Liver (tissue), 9 donors: ENCODE results near the gene NEAT1. TPM values are rescaled to one million over a fixed set of nuclear protein-coding genes. Genes with fewer than 3 reads are reported as not detected.
A peak's percentile ranks its signal among the peaks of the same experiment; 100 is the strongest.

ENCODE experiments used
- DNase-seq: peaks from one replicate; pipeline ENCODE4 v3.0.0-alpha.2; 2017; ENCODE audit warnings: low spot score
- H3K27ac ChIP-seq, 2 donors: one replicate each; pipeline ENCODE4 v1.7.0; 2013; ENCODE audit warnings: inconsistent platforms in 2 of 2, low read length in 2 of 2, control low read depth in 1 of 2, low read depth in 1 of 2, mild to moderate bottlenecking in 1 of 2
- H3K27me3 ChIP-seq, 4 donors: one replicate each; pipeline versions ENCODE4 v1.6.1 to v1.7.0; 2013; ENCODE audit warnings: low read length in 3 of 4, inconsistent platforms in 1 of 4, mild to moderate bottlenecking in 1 of 4, moderate library complexity in 1 of 4; ENCODE audit not compliant: control insufficient read depth in 4 of 4, insufficient read depth in 4 of 4
- H3K36me3 ChIP-seq, 4 donors: one replicate each; pipeline versions ENCODE4 v1.6.1 to v1.7.0; 2013; ENCODE audit warnings: low read length in 3 of 4, mild to moderate bottlenecking in 3 of 4, low read depth in 1 of 4, moderate library complexity in 1 of 4; ENCODE audit not compliant: control insufficient read depth in 4 of 4, insufficient read depth in 3 of 4
- H3K4me1 ChIP-seq, 4 donors: one replicate each; pipeline versions ENCODE4 v1.6.1 to v1.7.0; 2013; ENCODE audit warnings: low read length in 3 of 4, mild to moderate bottlenecking in 3 of 4, moderate library complexity in 1 of 4; ENCODE audit not compliant: control insufficient read depth in 4 of 4, insufficient read depth in 4 of 4
- H3K4me3 ChIP-seq, 3 donors: one replicate each; pipeline versions ENCODE4 v1.6.1 to v1.7.0; 2013; ENCODE audit warnings: low read length in 3 of 3, control low read depth in 1 of 3, low read depth in 1 of 3, mild to moderate bottlenecking in 1 of 3
- H3K9ac ChIP-seq, 2 donors: one replicate each; pipeline ENCODE4 v1.7.0; 2013; ENCODE audit warnings: low read length in 2 of 2, mild to moderate bottlenecking in 2 of 2, moderate library complexity in 2 of 2, control low read depth in 1 of 2, low read depth in 1 of 2
- H3K9me3 ChIP-seq, 4 donors: one replicate each; pipeline versions ENCODE4 v1.6.1 to v1.7.0; 2013; ENCODE audit warnings: low read length in 3 of 4; ENCODE audit not compliant: control insufficient read depth in 4 of 4
- EGR1 ChIP-seq, 2 donors: IDR thresholded peaks; 2 replicates each; pipeline ENCODE4 v1.6.1; 2016 to 2018; ENCODE audit warnings: antibody characterized with exemption in 2 of 2, low read depth in 2 of 2
- FOXA1 ChIP-seq: IDR thresholded peaks from 2 replicates; pipeline ENCODE4 v1.6.1; 2016; ENCODE audit warnings: antibody characterized with exemption
- FOXA2 ChIP-seq: IDR thresholded peaks from 2 replicates; pipeline ENCODE4 v1.6.1; 2016; ENCODE audit warnings: antibody characterized with exemption
- GABPA ChIP-seq, 2 donors: IDR thresholded peaks in 1 of 2; conservative IDR thresholded peaks in 1 of 2; 2 replicates each; pipeline ENCODE4 v1.6.1; 2016; ENCODE audit warnings: antibody characterized with exemption in 2 of 2, mild to moderate bottlenecking in 1 of 2, moderate library complexity in 1 of 2
- HNF4A ChIP-seq, 2 donors: conservative IDR thresholded peaks; 2 replicates each; pipeline ENCODE4 v1.6.1; 2016; ENCODE audit warnings: antibody characterized with exemption in 2 of 2, mild to moderate bottlenecking in 2 of 2
- JUND ChIP-seq, 2 donors: IDR thresholded peaks; 2 replicates each; pipeline ENCODE4 v1.6.1; 2016; ENCODE audit warnings: antibody characterized with exemption in 2 of 2
- NR2F2 ChIP-seq: IDR thresholded peaks from 2 replicates; pipeline ENCODE4 v1.6.1; 2016; ENCODE audit warnings: antibody characterized with exemption
- RAD21 ChIP-seq, 2 donors: IDR thresholded peaks; 2 replicates each; pipeline ENCODE4 v1.6.1; 2016; ENCODE audit warnings: antibody characterized with exemption in 2 of 2, mild to moderate bottlenecking in 2 of 2
- RXRA ChIP-seq, 2 donors: IDR thresholded peaks; 2 replicates each; pipeline ENCODE4 v1.6.1; 2017 to 2018; ENCODE audit warnings: antibody characterized with exemption in 2 of 2, mild to moderate bottlenecking in 1 of 2
- SP1 ChIP-seq: IDR thresholded peaks from 2 replicates; pipeline ENCODE4 v1.6.1; 2018; ENCODE audit warnings: antibody characterized with exemption, mild to moderate bottlenecking
- TAF1 ChIP-seq: conservative IDR thresholded peaks from 2 replicates; pipeline ENCODE4 v1.6.1; 2016; ENCODE audit warnings: antibody characterized with exemption, mild to moderate bottlenecking
- YY1 ChIP-seq: IDR thresholded peaks from 2 replicates; pipeline ENCODE4 v1.6.1; 2016; ENCODE audit warnings: antibody characterized with exemption, mild to moderate bottlenecking
- WGBS: extraction: QIAGEN DNeasy Blood & Tissue Kit; methylation state at CpG from one replicate; pipeline ENCODE4 v1.1.7; 2013; 5-methylcytosine and 5-hydroxymethylcytosine counted together
- polyA plus RNA-seq, 2 donors: library from polyadenylated mRNA; stranded (reverse) in 1 of 2; unstranded in 1 of 2; fragments of 200-250 nt in 1 of 2; fragments of >200 nt in 1 of 2; fragmentation: Nextera tagmentation in 1 of 2; extraction: Ambion mirVana in 1 of 2; gene quantifications; one replicate each; pipeline versions ENCODE4 v1.2.1 to v1.2.3, GENCODE V29; 2013 to 2015
- total RNA-seq, 2 donors: library from RNA; depleted of rRNA; stranded (reverse); fragments of >200 nt; gene quantifications; one replicate each; pipeline ENCODE4 v1.2.3, GENCODE V29; 2014
- TF ChIP-seq, protein P1 (sequence below): IDR thresholded peaks from 2 replicates; pipeline ENCODE4 v1.6.1; 2016; ENCODE audit warnings: antibody characterized with exemption
- TF ChIP-seq, protein P2 (sequence below): IDR thresholded peaks from 2 replicates; pipeline ENCODE4 v1.6.1; 2016; ENCODE audit warnings: antibody characterized with exemption
- TF ChIP-seq, protein P3 (sequence below): IDR thresholded peaks from 2 replicates; pipeline ENCODE4 v1.6.1; 2016; ENCODE audit warnings: antibody characterized with exemption, mild to moderate bottlenecking
- TF ChIP-seq, protein P4 (sequence below): IDR thresholded peaks from 2 replicates; pipeline ENCODE4 v1.6.1; 2016; ENCODE audit warnings: antibody characterized with exemption
- donor health status: healthy.
- donor health status: healthy.
- donor health status: healthy.
- donor health status: healthy.
- donor health status: healthy.

NEAT1 gene
- total and polyA plus RNA-seq, 4 donors, result 29.6 to 1,968 (median 80.8) TPM

DNA sequence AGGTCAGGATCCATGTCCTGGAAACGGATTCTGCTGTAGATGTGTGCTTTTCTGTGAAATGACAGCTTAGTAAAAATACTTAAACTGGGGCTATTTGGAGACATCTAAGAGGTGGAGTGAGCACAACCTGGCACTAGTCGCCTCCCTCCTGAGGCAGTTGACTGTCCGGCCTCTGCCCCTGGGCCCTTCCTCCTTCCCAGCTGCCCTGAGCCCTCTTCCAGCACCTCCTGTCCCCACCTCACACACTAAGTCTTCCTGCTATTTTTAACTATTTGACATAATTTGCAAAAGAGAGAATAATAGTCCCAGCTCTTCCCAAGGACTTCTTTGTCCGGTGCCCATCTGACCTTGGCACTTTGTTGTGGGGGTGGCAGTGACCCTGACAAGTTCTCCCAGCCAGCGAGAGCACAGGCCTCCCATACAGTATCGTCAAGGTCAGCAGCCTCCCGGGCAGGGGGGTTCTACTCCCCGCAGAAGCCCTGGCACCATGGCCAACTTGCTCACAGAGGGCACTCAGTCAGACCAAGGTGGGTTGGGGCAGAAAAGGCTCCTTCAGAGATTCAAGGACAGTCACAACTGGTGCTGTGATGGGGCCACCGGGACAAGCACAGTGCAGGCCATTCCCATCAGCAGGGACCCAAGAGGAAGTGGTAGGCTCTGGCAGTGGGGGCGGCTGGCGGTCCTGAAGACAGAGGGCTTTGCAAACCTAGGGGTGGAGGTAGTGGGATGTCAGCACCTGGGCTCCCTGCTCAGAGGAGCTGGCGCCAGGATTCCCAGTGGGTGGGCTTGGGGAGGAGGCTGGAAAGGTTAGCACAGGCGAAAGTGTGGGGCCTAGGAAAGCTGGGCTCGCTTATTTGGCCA is 5.5 kb upstream of the NEAT1 start:
- Histone ChIP-seq H3K9me3 (no peaks in the 10 kb centered on the region), H3K4me1 (peaks cover 11 to 39% (median 23%) of the 10 kb centered on the region in 4 donors), H3K27ac (peak overlapping the region; percentile 99 to 100), H3K4me3 (peak overlapping the region; percentile 3 to 29 (median 9)), H3K36me3 (peaks cover 0 to 4% (median 0%) of the 10 kb centered on the region in 4 donors), H3K9ac (peak overlapping the region; percentile 62 to 99), H3K27me3 (no peaks in the 10 kb centered on the region)
- TF ChIP-seq RAD21 (IDR thresholded peaks at IDR 0.05), result no peak
- peak in 1 of 2 donors; percentile 7 for TF ChIP-seq EGR1 (IDR thresholded peaks at IDR 0.05; ENCODE audit: low read depth in 2 of 2)
- TF ChIP-seq YY1, result peak; percentile 9
- peak in 1 of 2 donors; percentile 9 for TF ChIP-seq HNF4A (conservative IDR thresholded peaks at IDR 0.05)
- TF ChIP-seq RXRA (IDR thresholded peaks at IDR 0.05), result peak; percentile 30 to 31
- DNase-seq, result peak; percentile 55
- 21% methylated on average over 14 of the region's 14 CpGs for WGBS

DNA sequence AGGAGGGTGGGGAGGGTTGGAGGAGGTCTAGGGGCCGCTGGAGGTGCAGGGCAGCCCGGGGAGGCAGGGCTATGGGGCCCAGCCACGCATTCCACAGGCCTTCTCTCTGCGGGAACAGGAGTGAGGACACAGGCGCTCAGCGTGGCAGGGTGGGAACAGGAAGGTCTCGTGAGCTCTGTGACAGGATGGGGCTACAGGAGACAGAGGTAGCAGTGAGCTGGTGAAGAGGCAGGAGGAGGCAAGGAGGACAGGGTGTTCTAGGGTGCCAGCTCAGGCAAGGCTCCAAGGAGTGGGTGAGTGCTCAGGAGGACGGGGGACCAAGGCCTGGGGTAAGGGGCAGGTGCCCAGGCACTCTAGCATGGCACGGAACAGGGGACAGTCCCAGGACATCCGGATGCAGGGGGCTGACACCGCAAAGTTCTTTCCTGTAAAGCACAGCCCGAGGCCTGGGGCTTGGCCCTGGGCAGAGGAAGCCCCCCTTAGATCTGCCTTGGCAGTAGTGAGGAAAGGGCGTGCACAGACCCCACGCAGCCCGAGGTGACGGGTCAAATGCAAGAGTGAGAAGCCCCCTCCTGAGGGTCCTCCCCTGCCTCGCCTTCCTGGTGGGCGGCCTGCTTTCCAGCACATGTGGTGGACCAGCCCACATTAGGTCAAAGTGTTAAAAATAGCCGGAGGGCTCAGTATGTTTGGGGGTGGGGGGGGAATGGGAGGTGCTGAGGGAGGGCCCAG is 4.7 kb upstream of the NEAT1 start:
- H3K36me3 ChIP-seq, result peaks cover 0 to 4% (median 0%) of the 10 kb centered on the region in 4 donors
- peak overlapping the region; percentile 62 to 99 for H3K9ac ChIP-seq
- TF ChIP-seq YY1, result no peak
- no peak for TF ChIP-seq RAD21 (IDR thresholded peaks at IDR 0.05)
- no peak for TF ChIP-seq EGR1 (IDR thresholded peaks at IDR 0.05; ENCODE audit: low read depth in 2 of 2)
- no peak for TF ChIP-seq GABPA (IDR thresholded peaks at IDR 0.05 in 1 of 2, conservative IDR thresholded peaks at IDR 0.05 in 1 of 2)
- TF ChIP-seq, protein P1, sequence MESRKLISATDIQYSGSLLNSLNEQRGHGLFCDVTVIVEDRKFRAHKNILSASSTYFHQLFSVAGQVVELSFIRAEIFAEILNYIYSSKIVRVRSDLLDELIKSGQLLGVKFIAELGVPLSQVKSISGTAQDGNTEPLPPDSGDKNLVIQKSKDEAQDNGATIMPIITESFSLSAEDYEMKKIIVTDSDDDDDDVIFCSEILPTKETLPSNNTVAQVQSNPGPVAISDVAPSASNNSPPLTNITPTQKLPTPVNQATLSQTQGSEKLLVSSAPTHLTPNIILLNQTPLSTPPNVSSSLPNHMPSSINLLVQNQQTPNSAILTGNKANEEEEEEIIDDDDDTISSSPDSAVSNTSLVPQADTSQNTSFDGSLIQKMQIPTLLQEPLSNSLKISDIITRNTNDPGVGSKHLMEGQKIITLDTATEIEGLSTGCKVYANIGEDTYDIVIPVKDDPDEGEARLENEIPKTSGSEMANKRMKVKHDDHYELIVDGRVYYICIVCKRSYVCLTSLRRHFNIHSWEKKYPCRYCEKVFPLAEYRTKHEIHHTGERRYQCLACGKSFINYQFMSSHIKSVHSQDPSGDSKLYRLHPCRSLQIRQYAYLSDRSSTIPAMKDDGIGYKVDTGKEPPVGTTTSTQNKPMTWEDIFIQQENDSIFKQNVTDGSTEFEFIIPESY, result no peak
- TF ChIP-seq SP1, result peak; percentile 30
- no peak for TF ChIP-seq HNF4A (conservative IDR thresholded peaks at IDR 0.05)
- TF ChIP-seq FOXA2, result no peak
- 13% methylated on average over 19 of the region's 19 CpGs for WGBS
- peak overlapping the region; percentile 2 to 51 (median 29) for H3K4me3 ChIP-seq
- peak; percentile 60 for DNase-seq
- peak overlapping the region; percentile 99 to 100 for H3K27ac ChIP-seq
- no peaks in the 10 kb centered on the region for H3K27me3 ChIP-seq
- H3K4me1 ChIP-seq, result peaks cover 11 to 39% (median 23%) of the 10 kb centered on the region in 4 donors
- H3K9me3 ChIP-seq, result no peaks in the 10 kb centered on the region

DNA sequence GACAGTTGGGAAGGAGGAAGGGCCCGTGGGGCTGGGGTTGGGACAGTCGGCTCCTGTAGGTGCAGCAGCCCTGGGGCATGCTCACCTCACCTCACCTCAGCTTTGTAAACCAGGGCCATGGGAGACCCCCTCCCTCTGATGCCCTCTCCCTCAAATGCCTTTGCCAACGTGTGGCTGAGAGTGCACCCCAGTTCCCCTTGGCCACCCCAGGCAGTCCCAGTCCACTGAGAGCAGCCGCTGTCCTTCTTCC is 4.2 kb upstream of the NEAT1 start:
- peaks cover 11 to 39% (median 23%) of the 10 kb centered on the region in 4 donors for H3K4me1 ChIP-seq
- H3K9me3 ChIP-seq, result no peaks in the 10 kb centered on the region
- peak overlapping the region; percentile 99 to 100 for H3K27ac ChIP-seq
- H3K27me3 ChIP-seq, result no peaks in the 10 kb centered on the region
- H3K9ac ChIP-seq, result peak overlapping the region; percentile 98 to 99
- H3K36me3 ChIP-seq, result peaks cover 0 to 2% (median 0%) of the 10 kb centered on the region in 4 donors
- 2% methylated on average over 4 of the region's 4 CpGs for WGBS
- no peak for DNase-seq
- peak overlapping the region in 2 of 3 donors; percentile 10 to 31 for H3K4me3 ChIP-seq
- no peak for TF ChIP-seq RXRA (IDR thresholded peaks at IDR 0.05)
- TF ChIP-seq, protein P2, sequence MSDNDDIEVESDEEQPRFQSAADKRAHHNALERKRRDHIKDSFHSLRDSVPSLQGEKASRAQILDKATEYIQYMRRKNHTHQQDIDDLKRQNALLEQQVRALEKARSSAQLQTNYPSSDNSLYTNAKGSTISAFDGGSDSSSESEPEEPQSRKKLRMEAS, result no peak
- no peak for TF ChIP-seq FOXA2
- TF ChIP-seq, protein P1, result no peak
- no peak for TF ChIP-seq RAD21 (IDR thresholded peaks at IDR 0.05)
- TF ChIP-seq TAF1, result no peak
- TF ChIP-seq, protein P3, sequence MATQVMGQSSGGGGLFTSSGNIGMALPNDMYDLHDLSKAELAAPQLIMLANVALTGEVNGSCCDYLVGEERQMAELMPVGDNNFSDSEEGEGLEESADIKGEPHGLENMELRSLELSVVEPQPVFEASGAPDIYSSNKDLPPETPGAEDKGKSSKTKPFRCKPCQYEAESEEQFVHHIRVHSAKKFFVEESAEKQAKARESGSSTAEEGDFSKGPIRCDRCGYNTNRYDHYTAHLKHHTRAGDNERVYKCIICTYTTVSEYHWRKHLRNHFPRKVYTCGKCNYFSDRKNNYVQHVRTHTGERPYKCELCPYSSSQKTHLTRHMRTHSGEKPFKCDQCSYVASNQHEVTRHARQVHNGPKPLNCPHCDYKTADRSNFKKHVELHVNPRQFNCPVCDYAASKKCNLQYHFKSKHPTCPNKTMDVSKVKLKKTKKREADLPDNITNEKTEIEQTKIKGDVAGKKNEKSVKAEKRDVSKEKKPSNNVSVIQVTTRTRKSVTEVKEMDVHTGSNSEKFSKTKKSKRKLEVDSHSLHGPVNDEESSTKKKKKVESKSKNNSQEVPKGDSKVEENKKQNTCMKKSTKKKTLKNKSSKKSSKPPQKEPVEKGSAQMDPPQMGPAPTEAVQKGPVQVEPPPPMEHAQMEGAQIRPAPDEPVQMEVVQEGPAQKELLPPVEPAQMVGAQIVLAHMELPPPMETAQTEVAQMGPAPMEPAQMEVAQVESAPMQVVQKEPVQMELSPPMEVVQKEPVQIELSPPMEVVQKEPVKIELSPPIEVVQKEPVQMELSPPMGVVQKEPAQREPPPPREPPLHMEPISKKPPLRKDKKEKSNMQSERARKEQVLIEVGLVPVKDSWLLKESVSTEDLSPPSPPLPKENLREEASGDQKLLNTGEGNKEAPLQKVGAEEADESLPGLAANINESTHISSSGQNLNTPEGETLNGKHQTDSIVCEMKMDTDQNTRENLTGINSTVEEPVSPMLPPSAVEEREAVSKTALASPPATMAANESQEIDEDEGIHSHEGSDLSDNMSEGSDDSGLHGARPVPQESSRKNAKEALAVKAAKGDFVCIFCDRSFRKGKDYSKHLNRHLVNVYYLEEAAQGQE, result no peak
- no peak for TF ChIP-seq EGR1 (IDR thresholded peaks at IDR 0.05; ENCODE audit: low read depth in 2 of 2)
- TF ChIP-seq HNF4A (conservative IDR thresholded peaks at IDR 0.05), result no peak
- TF ChIP-seq, protein P4, sequence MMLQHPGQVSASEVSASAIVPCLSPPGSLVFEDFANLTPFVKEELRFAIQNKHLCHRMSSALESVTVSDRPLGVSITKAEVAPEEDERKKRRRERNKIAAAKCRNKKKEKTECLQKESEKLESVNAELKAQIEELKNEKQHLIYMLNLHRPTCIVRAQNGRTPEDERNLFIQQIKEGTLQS, result no peak
- TF ChIP-seq SP1, result no peak
- no peak for TF ChIP-seq NR2F2
- no peak for TF ChIP-seq JUND (IDR thresholded peaks at IDR 0.05)
- TF ChIP-seq FOXA1, result no peak
- no peak for TF ChIP-seq GABPA (IDR thresholded peaks at IDR 0.05 in 1 of 2, conservative IDR thresholded peaks at IDR 0.05 in 1 of 2)
- TF ChIP-seq YY1, result no peak
